Nephron (organoid): ENCODE measurements around the gene NOTUM.

Experiments used
- H3K27ac Mint-ChIP-seq, 3 experiments: 2 replicates each; pipeline ENCODE4 v1.8.0; 2020; ENCODE audit warnings: mixed read lengths in 3 of 3, mild to moderate bottlenecking in 2 of 3, moderate library complexity in 1 of 3
- H3K27me3 Mint-ChIP-seq: 2 replicates; pipeline ENCODE4 v1.8.0; 2021; ENCODE audit warnings: low read depth, mild to moderate bottlenecking, moderate library complexity, mixed read lengths
- H3K36me3 Mint-ChIP-seq: 2 replicates; pipeline ENCODE4 v1.8.0; 2020; ENCODE audit warnings: low read depth, mixed read lengths
- H3K4me1 Mint-ChIP-seq: 2 replicates; pipeline ENCODE4 v1.8.0; 2020; ENCODE audit warnings: mixed read lengths
- H3K4me3 Mint-ChIP-seq, 3 experiments: 2 replicates each; pipeline ENCODE4 v1.8.0; 2020; ENCODE audit warnings: mild to moderate bottlenecking in 3 of 3, mixed read lengths in 3 of 3, moderate library complexity in 2 of 3
- H3K9me3 Mint-ChIP-seq: 2 replicates; pipeline ENCODE4 v1.8.0; 2020; ENCODE audit warnings: mixed read lengths
- CTCF ChIP-seq, 3 experiments: fragments of 200-600 bp; sonication (generic); IDR thresholded peaks; one replicate each; pipeline ENCODE4 v1.5.0; 2021; ENCODE audit warnings: antibody characterized with exemption in 3 of 3; ENCODE audit not compliant: unreplicated experiment in 3 of 3

NOTUM gene

GRCh38 chr17:81968850-81969812, 8.1 kb upstream of the NOTUM start:
- H3K36me3 Mint-ChIP-seq = no peaks in the 10 kb centered on the region
- H3K4me3 Mint-ChIP-seq = peak overlapping the region in 1 of 3 experiments; percentile 5
- H3K27ac Mint-ChIP-seq = no peak overlapping the region
- no peak for TF ChIP-seq CTCF (IDR thresholded peaks at IDR 0.05; ENCODE audit: unreplicated experiment in 3 of 3)
- peaks cover 18% of the 10 kb centered on the region for H3K27me3 Mint-ChIP-seq
- peaks cover 8% of the 10 kb centered on the region for H3K9me3 Mint-ChIP-seq
- H3K4me1 Mint-ChIP-seq = peaks cover 15% of the 10 kb centered on the region

DNA sequence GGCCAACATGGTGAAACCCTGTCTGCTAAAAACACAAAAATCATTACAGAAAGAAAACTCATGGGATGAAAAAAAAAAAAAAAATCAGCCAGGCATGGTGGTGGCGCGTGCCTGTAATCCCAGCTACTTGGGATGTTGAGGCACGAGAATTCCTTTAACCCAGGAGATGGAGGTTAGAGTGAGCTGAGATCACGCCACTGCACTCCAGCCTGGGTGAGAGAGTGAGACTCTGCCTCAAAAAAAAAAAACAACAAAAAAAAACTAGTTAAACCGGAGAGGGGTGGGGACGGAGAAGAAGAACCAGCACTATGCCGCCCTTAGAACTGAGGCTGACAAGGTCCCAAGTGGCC, 7.4 kb upstream of the NOTUM start:
- Mint-ChIP-seq H3K27ac (peak overlapping the region; percentile 68 to 91 (median 77)), H3K4me3 (peak overlapping the region in 2 of 3 experiments; percentile 12 to 34), H3K27me3 (peaks cover 25% of the 10 kb centered on the region), H3K9me3 (peaks cover 6% of the 10 kb centered on the region), H3K36me3 (no peaks in the 10 kb centered on the region), H3K4me1 (peaks cover 19% of the 10 kb centered on the region)
- TF ChIP-seq CTCF (IDR thresholded peaks at IDR 0.05; ENCODE audit: unreplicated experiment in 3 of 3) = no peak

DNA sequence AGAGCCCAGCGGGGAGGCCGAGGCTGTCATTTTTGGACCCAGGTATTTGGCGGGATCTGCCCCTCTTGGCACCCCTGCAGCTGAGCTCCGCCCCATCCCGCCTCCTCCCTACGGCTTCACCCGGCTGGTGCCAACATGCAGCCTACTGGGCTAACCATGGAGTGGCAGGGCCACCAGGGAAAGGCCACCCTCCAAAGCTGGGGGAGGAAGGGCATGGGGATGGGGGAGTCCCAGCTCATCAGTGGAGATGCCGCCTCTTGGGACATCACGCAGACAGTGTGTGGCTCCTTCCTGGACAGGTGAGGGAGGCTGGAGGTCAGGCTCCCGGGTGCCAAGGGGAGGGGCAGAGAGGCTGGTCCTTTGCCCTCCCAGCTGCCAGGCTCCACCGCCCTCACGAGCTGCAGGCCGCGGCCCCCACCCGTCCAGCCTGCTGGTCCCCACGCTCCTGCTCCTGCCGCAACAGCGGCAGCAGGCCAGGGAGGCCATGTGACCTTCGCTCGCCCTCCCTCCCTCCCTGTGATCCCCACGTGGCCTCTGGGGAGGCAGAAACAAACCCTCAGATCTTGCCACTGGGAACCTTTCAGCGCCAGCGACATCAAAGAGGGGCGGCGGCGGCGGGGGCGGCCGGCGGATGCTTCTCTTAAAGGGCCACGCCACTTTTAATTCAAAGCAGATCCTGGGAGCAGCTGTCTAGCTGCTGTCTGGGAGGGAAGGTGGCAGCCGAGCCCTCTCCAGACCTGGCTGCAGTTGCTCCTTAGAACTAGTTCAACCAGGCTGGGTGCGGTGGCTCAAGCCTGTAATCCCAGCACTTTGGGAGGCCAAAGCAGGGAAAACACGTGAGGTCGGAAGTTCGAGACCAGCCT, 6.8 kb upstream of the NOTUM start:
- Mint-ChIP-seq H3K36me3 (no peaks in the 10 kb centered on the region), H3K27ac (peak overlapping the region; percentile 68 to 91 (median 77)), H3K4me3 (peak overlapping the region; percentile 12 to 34 (median 30)), H3K9me3 (peaks cover 6% of the 10 kb centered on the region), H3K27me3 (peaks cover 31% of the 10 kb centered on the region), H3K4me1 (peaks cover 19% of the 10 kb centered on the region)
- TF ChIP-seq CTCF (IDR thresholded peaks at IDR 0.05; ENCODE audit: unreplicated experiment in 3 of 3) = no peak

- peaks cover 23% of the 10 kb centered on the region for H3K4me1 Mint-ChIP-seq
- no peak overlapping the region for H3K4me3 Mint-ChIP-seq
- H3K9me3 Mint-ChIP-seq = no peaks in the 10 kb centered on the region
- H3K36me3 Mint-ChIP-seq = no peaks in the 10 kb centered on the region
- H3K27me3 Mint-ChIP-seq = peaks cover 37% of the 10 kb centered on the region
- no peak overlapping the region for H3K27ac Mint-ChIP-seq
- no peak for TF ChIP-seq CTCF (IDR thresholded peaks at IDR 0.05; ENCODE audit: unreplicated experiment in 3 of 3)
These were observed 6.2 kb upstream of the NOTUM start for GRCh38 chr17:81967244-81967532.

DNA sequence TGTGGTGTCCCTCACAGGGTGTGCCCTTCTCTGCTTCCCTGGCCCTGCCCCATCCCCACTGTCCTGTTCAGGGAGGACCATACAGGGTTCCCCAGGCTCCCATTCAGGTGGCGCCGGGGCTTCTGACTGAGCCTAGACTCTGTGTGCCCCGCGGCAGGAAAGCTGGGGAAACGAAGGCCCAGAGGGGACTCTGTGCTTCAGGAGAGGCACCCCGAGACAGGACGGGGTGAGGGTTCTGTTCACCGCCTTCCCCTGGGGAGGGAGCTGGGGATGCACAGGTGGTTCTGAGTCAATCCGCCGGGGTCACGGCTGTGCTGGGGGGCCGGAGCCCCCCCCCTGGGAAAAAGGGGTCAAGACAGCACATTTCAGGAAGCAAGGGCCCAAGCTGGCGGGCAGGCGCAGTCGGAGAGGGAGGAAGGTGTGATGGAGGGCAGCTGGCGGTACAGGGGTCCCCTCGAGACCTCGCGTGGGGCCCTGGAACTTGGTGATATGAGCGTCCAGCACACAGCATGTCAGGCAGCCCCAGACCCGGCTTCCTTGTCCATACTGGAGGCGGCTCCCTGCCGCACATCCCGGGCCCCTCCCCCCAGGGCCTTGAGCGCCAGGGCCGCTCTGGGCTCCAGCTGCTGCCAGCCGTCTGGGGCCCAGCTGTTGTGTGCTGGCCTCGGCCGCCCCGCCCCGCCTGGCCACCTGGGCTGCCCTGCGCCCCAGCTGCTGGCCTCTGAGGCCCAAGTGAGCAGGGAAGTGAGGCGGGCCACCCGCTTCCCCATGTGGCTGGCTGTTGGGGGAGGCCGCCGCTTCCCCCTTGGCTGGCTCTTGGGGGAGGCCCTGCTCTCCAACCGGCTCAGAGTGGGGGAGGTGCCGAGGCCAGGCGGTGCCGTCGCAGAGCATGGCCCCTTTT, 5.6 kb upstream of the NOTUM start:
- no peak for TF ChIP-seq CTCF (IDR thresholded peaks at IDR 0.05; ENCODE audit: unreplicated experiment in 3 of 3)
- H3K27ac Mint-ChIP-seq = no peak overlapping the region
- no peaks in the 10 kb centered on the region for H3K9me3 Mint-ChIP-seq
- H3K36me3 Mint-ChIP-seq = no peaks in the 10 kb centered on the region
- peaks cover 40% of the 10 kb centered on the region for H3K27me3 Mint-ChIP-seq
- H3K4me3 Mint-ChIP-seq = peak overlapping the region in 1 of 3 experiments; percentile 35
- peaks cover 24% of the 10 kb centered on the region for H3K4me1 Mint-ChIP-seq
